GM23338 (cell line): ENCODE data around the gene NUP62CL. TPM values are rescaled to one million over a fixed set of nuclear protein-coding genes. Genes with fewer than 3 reads are reported as not detected.

Experiments
- ATAC-seq: fragments of 200-7000 bp; cut with Tn5 transposase; 3 replicates; pipeline ENCODE4 v1.9.1; 2020
- DNase-seq: peaks from one replicate; pipeline ENCODE4 v3.0.0-alpha.2; 2015; ENCODE audit warnings: low spot score
- H2AFZ ChIP-seq: fragments of 200-600 bp; sonication (generic); 2 replicates; pipeline ENCODE4 v1.8.0; 2016; ENCODE audit warnings: antibody characterized with exemption, mild to moderate bottlenecking, moderate library complexity
- H3F3A ChIP-seq: fragments of 200-600 bp; sonication (generic); replicated peaks from 2 replicates; pipeline ENCODE4 v1.8.0; 2017; ENCODE audit warnings: antibody characterized with exemption, mixed run types, low read depth
- H3K27ac ChIP-seq: fragments of 200-600 bp; sonication (generic); 2 replicates; pipeline ENCODE4 v1.6.1; 2016; ENCODE audit warnings: low read depth
- H3K27me3 ChIP-seq: fragments of 200-600 bp; sonication (generic); 2 replicates; pipeline ENCODE4 v1.8.0; 2016; ENCODE audit warnings: mild to moderate bottlenecking, mixed run types, moderate library complexity; ENCODE audit not compliant: insufficient read depth
- H3K36me3 ChIP-seq: fragments of 200-600 bp; sonication (generic); 2 replicates; pipeline ENCODE4 v1.8.0; 2016; ENCODE audit warnings: mild to moderate bottlenecking; ENCODE audit not compliant: insufficient read depth
- H3K4me1 ChIP-seq: fragments of 200-600 bp; sonication (generic); 2 replicates; pipeline ENCODE4 v1.8.0; 2016; ENCODE audit warnings: mild to moderate bottlenecking, moderate library complexity; ENCODE audit not compliant: insufficient read depth
- H3K4me2 ChIP-seq: fragments of 200-600 bp; sonication (generic); 2 replicates; pipeline ENCODE4 v1.7.1; 2017; ENCODE audit warnings: mixed run types
- H3K4me3 ChIP-seq: fragments of 200-600 bp; sonication (generic); 2 replicates; pipeline ENCODE4 v1.6.1; 2016; ENCODE audit warnings: mixed run types
- H3K79me2 ChIP-seq: fragments of 200-600 bp; sonication (generic); replicated peaks from 2 replicates; pipeline ENCODE4 v1.8.0; 2017; ENCODE audit warnings: mild to moderate bottlenecking; ENCODE audit not compliant: insufficient read depth
- H3K9me2 ChIP-seq: fragments of 200-600 bp; sonication (generic); 2 replicates; pipeline ENCODE4 v1.8.0; 2017; ENCODE audit not compliant: insufficient read depth
- H4K20me1 ChIP-seq: fragments of 200-600 bp; sonication (generic); replicated peaks from 2 replicates; pipeline ENCODE4 v1.8.0; 2017; ENCODE audit warnings: mild to moderate bottlenecking; ENCODE audit not compliant: insufficient read depth
- H3K27ac Mint-ChIP-seq: 2 replicates; pipeline ENCODE4 v1.8.0; 2020; ENCODE audit warnings: inconsistent platforms, mild to moderate bottlenecking, moderate library complexity, mixed read lengths
- H3K27me3 Mint-ChIP-seq: 3 replicates; pipeline ENCODE4 v1.8.0; 2022; ENCODE audit warnings: low read depth, mild to moderate bottlenecking, moderate library complexity, mixed read lengths, inconsistent platforms; ENCODE audit not compliant: insufficient read depth, poor library complexity
- H3K36me3 Mint-ChIP-seq: 3 replicates; pipeline ENCODE4 v1.8.0; 2021; ENCODE audit warnings: low read depth, mild to moderate bottlenecking, inconsistent platforms, moderate library complexity, mixed read lengths
- H3K4me1 Mint-ChIP-seq: 3 replicates; pipeline ENCODE4 v1.8.0; 2020; ENCODE audit warnings: mild to moderate bottlenecking, inconsistent platforms, mixed read lengths
- H3K4me3 Mint-ChIP-seq: 3 replicates; pipeline ENCODE4 v1.8.0; 2021; ENCODE audit warnings: moderate library complexity, mild to moderate bottlenecking, inconsistent platforms, mixed read lengths
- H3K9me3 Mint-ChIP-seq: 3 replicates; pipeline ENCODE4 v1.8.0; 2020; ENCODE audit warnings: moderate library complexity, mild to moderate bottlenecking, inconsistent platforms, mixed read lengths
- CREB1 ChIP-seq: fragments of 250-450 bp; sonication (Bioruptor Pico); IDR thresholded peaks from 2 replicates; pipeline ENCODE4 v1.5.0; 2020; ENCODE audit warnings: low read depth, mild to moderate bottlenecking, moderate library complexity
- EZH2 ChIP-seq: fragments of 200-600 bp; sonication (generic); IDR thresholded peaks from one replicate; pipeline ENCODE4 v1.8.0; 2017; ENCODE audit warnings: antibody characterized with exemption, mild to moderate bottlenecking, low read depth; ENCODE audit not compliant: unreplicated experiment
- EZH2phosphoT487 ChIP-seq: fragments of 200-600 bp; sonication (generic); IDR thresholded peaks from one replicate; pipeline ENCODE4 v1.8.1; 2018; ENCODE audit warnings: antibody characterized with exemption; ENCODE audit not compliant: unreplicated experiment
- JUNB ChIP-seq: IDR thresholded peaks from one replicate; pipeline ENCODE4 v1.6.1; 2016; ENCODE audit warnings: antibody characterized with exemption; ENCODE audit not compliant: unreplicated experiment
- NANOG ChIP-seq: IDR thresholded peaks from 2 replicates; pipeline ENCODE4 v1.6.1; 2016; ENCODE audit warnings: antibody characterized with exemption, borderline replicate concordance
- POLR2AphosphoS5 ChIP-seq: IDR thresholded peaks from 2 replicates; pipeline ENCODE4 v1.6.1; 2016; ENCODE audit warnings: antibody characterized with exemption, low read depth
- STAT1 ChIP-seq: IDR thresholded peaks from one replicate; pipeline ENCODE4 v1.6.1; 2016; ENCODE audit warnings: antibody characterized with exemption; ENCODE audit not compliant: unreplicated experiment
- ZNF114 ChIP-seq: fragments of 250-450 bp; sonication (Bioruptor Pico); IDR thresholded peaks from 2 replicates; pipeline ENCODE4 v1.5.0; 2020; ENCODE audit warnings: mild to moderate bottlenecking, moderate library complexity
- ZNF331 ChIP-seq: fragments of 250-450 bp; sonication (Bioruptor Pico); IDR thresholded peaks from 2 replicates; pipeline ENCODE4 v1.5.0; 2020; ENCODE audit warnings: low read depth, mild to moderate bottlenecking, moderate library complexity
- polyA plus RNA-seq: library from polyadenylated mRNA; unstranded; fragments of >200 nt; fragmentation: Nextera tagmentation; extraction: Ambion mirVana; gene quantifications from 2 replicates; pipeline ENCODE4 v1.2.1, GENCODE V29; 2016
- total RNA-seq: library from RNA; depleted of rRNA; stranded (reverse); fragments of >200 nt; shearing (Covaris generic); gene quantifications from 2 replicates; pipeline ENCODE4 v1.2.3, GENCODE V29; 2014
- TF ChIP-seq, protein P1 (sequence below): fragments of 250-450 bp; sonication (Bioruptor Pico); IDR thresholded peaks from 2 replicates; pipeline ENCODE4 v1.5.0; 2020; ENCODE audit warnings: mild to moderate bottlenecking, moderate library complexity
- TF ChIP-seq, protein P2 (sequence below): IDR thresholded peaks from 2 replicates; pipeline ENCODE4 v1.6.1; 2016; ENCODE audit warnings: antibody characterized with exemption
- TF ChIP-seq, protein P3 (sequence below), 2 experiments: fragments of 200-600 bp in 1 of 2; sonication (generic) in 1 of 2; conservative IDR thresholded peaks; 2 replicates each; pipeline versions ENCODE4 v1.5.1 to v1.6.1; 2016 to 2017; ENCODE audit warnings: antibody characterized with exemption in 2 of 2, low read depth in 2 of 2, mild to moderate bottlenecking in 2 of 2, moderate library complexity in 1 of 2
- TF ChIP-seq, protein P4 (sequence below): IDR thresholded peaks from one replicate; pipeline ENCODE4 v1.6.1; 2018; ENCODE audit warnings: antibody characterized with exemption; ENCODE audit not compliant: unreplicated experiment

The NUP62CL gene
- total and polyA plus RNA-seq, 2 experiments from 2014 or later = 5.8 to 11.2 TPM

DNA sequence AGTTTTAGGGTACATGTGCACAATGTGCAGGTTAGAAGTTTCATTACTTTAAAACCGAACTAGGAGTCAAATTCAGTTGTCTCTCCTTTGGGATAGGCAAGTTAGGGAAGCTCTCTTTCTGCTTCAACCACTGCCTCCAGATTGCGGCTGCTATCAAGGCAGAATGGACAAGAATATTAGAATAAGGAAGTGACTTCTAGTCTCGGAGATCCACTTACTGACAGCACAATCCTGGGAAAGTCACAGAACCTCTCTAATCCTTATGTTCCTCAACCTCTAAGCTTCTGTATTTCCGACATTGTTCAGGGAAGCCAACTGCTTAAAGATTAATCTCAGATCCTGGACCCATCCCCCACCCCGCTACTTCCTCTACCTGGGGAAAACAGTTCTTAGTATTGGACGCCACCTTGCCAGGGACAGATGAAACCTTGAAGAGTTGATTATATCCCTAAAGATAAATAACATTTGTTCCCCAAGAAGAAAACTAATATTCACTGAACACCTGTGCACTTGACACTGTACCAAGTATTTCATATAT is 2.1 kb downstream of the NUP62CL start:
- TF ChIP-seq, protein P1, sequence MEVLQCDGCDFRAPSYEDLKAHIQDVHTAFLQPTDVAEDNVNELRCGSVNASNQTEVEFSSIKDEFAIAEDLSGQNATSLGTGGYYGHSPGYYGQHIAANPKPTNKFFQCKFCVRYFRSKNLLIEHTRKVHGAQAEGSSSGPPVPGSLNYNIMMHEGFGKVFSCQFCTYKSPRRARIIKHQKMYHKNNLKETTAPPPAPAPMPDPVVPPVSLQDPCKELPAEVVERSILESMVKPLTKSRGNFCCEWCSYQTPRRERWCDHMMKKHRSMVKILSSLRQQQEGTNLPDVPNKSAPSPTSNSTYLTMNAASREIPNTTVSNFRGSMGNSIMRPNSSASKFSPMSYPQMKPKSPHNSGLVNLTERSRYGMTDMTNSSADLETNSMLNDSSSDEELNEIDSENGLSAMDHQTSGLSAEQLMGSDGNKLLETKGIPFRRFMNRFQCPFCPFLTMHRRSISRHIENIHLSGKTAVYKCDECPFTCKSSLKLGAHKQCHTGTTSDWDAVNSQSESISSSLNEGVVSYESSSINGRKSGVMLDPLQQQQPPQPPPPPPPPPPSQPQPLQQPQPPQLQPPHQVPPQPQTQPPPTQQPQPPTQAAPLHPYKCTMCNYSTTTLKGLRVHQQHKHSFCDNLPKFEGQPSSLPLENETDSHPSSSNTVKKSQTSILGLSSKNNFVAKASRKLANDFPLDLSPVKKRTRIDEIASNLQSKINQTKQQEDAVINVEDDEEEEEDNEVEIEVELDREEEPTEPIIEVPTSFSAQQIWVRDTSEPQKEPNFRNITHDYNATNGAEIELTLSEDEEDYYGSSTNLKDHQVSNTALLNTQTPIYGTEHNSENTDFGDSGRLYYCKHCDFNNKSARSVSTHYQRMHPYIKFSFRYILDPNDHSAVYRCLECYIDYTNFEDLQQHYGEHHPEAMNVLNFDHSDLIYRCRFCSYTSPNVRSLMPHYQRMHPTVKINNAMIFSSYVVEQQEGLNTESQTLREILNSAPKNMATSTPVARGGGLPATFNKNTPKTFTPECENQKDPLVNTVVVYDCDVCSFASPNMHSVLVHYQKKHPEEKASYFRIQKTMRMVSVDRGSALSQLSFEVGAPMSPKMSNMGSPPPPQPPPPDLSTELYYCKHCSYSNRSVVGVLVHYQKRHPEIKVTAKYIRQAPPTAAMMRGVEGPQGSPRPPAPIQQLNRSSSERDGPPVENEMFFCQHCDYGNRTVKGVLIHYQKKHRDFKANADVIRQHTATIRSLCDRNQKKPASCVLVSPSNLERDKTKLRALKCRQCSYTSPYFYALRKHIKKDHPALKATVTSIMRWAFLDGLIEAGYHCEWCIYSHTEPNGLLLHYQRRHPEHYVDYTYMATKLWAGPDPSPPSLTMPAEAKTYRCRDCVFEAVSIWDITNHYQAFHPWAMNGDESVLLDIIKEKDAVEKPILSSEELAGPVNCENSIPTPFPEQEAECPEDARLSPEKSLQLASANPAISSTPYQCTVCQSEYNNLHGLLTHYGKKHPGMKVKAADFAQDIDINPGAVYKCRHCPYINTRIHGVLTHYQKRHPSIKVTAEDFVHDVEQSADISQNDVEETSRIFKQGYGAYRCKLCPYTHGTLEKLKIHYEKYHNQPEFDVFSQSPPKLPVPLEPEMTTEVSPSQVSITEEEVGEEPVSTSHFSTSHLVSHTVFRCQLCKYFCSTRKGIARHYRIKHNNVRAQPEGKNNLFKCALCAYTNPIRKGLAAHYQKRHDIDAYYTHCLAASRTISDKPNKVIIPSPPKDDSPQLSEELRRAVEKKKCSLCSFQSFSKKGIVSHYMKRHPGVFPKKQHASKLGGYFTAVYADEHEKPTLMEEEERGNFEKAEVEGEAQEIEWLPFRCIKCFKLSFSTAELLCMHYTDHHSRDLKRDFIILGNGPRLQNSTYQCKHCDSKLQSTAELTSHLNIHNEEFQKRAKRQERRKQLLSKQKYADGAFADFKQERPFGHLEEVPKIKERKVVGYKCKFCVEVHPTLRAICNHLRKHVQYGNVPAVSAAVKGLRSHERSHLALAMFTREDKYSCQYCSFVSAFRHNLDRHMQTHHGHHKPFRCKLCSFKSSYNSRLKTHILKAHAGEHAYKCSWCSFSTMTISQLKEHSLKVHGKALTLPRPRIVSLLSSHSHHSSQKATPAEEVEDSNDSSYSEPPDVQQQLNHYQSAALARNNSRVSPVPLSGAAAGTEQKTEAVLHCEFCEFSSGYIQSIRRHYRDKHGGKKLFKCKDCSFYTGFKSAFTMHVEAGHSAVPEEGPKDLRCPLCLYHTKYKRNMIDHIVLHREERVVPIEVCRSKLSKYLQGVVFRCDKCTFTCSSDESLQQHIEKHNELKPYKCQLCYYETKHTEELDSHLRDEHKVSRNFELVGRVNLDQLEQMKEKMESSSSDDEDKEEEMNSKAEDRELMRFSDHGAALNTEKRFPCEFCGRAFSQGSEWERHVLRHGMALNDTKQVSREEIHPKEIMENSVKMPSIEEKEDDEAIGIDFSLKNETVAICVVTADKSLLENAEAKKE = no peak
- TF ChIP-seq ZNF114 (CRISPR knock-in tag) (no peak), EZH2phosphoT487 (no peak), JUNB (no peak), CREB1 (no peak), NANOG (no peak), STAT1 (no peak), ZNF331 (CRISPR knock-in tag) (no peak), POLR2AphosphoS5 (no peak), EZH2 (no peak)
- TF ChIP-seq, protein P2, sequence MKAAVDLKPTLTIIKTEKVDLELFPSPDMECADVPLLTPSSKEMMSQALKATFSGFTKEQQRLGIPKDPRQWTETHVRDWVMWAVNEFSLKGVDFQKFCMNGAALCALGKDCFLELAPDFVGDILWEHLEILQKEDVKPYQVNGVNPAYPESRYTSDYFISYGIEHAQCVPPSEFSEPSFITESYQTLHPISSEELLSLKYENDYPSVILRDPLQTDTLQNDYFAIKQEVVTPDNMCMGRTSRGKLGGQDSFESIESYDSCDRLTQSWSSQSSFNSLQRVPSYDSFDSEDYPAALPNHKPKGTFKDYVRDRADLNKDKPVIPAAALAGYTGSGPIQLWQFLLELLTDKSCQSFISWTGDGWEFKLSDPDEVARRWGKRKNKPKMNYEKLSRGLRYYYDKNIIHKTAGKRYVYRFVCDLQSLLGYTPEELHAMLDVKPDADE = no peak
- TF ChIP-seq, protein P3, sequence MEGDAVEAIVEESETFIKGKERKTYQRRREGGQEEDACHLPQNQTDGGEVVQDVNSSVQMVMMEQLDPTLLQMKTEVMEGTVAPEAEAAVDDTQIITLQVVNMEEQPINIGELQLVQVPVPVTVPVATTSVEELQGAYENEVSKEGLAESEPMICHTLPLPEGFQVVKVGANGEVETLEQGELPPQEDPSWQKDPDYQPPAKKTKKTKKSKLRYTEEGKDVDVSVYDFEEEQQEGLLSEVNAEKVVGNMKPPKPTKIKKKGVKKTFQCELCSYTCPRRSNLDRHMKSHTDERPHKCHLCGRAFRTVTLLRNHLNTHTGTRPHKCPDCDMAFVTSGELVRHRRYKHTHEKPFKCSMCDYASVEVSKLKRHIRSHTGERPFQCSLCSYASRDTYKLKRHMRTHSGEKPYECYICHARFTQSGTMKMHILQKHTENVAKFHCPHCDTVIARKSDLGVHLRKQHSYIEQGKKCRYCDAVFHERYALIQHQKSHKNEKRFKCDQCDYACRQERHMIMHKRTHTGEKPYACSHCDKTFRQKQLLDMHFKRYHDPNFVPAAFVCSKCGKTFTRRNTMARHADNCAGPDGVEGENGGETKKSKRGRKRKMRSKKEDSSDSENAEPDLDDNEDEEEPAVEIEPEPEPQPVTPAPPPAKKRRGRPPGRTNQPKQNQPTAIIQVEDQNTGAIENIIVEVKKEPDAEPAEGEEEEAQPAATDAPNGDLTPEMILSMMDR (conservative IDR thresholded peaks at IDR 0.05; ENCODE audit: low read depth in 2 of 2) = no peak
- TF ChIP-seq, protein P4, sequence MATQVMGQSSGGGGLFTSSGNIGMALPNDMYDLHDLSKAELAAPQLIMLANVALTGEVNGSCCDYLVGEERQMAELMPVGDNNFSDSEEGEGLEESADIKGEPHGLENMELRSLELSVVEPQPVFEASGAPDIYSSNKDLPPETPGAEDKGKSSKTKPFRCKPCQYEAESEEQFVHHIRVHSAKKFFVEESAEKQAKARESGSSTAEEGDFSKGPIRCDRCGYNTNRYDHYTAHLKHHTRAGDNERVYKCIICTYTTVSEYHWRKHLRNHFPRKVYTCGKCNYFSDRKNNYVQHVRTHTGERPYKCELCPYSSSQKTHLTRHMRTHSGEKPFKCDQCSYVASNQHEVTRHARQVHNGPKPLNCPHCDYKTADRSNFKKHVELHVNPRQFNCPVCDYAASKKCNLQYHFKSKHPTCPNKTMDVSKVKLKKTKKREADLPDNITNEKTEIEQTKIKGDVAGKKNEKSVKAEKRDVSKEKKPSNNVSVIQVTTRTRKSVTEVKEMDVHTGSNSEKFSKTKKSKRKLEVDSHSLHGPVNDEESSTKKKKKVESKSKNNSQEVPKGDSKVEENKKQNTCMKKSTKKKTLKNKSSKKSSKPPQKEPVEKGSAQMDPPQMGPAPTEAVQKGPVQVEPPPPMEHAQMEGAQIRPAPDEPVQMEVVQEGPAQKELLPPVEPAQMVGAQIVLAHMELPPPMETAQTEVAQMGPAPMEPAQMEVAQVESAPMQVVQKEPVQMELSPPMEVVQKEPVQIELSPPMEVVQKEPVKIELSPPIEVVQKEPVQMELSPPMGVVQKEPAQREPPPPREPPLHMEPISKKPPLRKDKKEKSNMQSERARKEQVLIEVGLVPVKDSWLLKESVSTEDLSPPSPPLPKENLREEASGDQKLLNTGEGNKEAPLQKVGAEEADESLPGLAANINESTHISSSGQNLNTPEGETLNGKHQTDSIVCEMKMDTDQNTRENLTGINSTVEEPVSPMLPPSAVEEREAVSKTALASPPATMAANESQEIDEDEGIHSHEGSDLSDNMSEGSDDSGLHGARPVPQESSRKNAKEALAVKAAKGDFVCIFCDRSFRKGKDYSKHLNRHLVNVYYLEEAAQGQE = no peak
- peaks cover 6% of the 10 kb centered on the region; the same call in 1 of the 2 replicates for H3K4me1 ChIP-seq
- ATAC-seq (no peak), DNase-seq (peak; percentile 41)
- H3K9me3 Mint-ChIP-seq = no peaks in the 10 kb centered on the region
- no peak overlapping the region for H3K27ac Mint-ChIP-seq
- no peaks in the 10 kb centered on the region for H3K36me3 ChIP-seq
- peak overlapping the region; percentile 31; the same call in 1 of the 2 replicates for H3K4me3 ChIP-seq
- H3K4me3 Mint-ChIP-seq = no peak overlapping the region; the same call in 2 of the 3 replicates
- H3K4me1 Mint-ChIP-seq = peaks cover 4% of the 10 kb centered on the region; the same call in 1 of the 3 replicates
- H3K27me3 Mint-ChIP-seq = peaks cover 3% of the 10 kb centered on the region
- H3K27me3 ChIP-seq = no peaks in the 10 kb centered on the region
- H3K36me3 Mint-ChIP-seq = no peaks in the 10 kb centered on the region
- no peaks in the 10 kb centered on the region for H4K20me1 ChIP-seq
- H3K27ac ChIP-seq = no peak overlapping the region
- H3K9me2 ChIP-seq = no peaks in the 10 kb centered on the region
- no peaks in the 10 kb centered on the region for H3K79me2 ChIP-seq
- H3K4me2 ChIP-seq = peak overlapping the region; percentile 67; the same call in 1 of the 2 replicates
- no peak overlapping the region for H2AFZ ChIP-seq
- H3F3A ChIP-seq = no peaks in the 10 kb centered on the region
